Placental epithelial cell (primary cell): ENCODE measurements around the gene ZNF330. TPM values are rescaled to one million over a fixed set of nuclear protein-coding genes. Genes with fewer than 3 reads are reported as not detected.

Experiments
- total RNA-seq: library from RNA; depleted of rRNA; stranded (reverse); fragments of >200 nt; gene quantifications from 2 replicates; pipeline ENCODE4 v1.2.3, GENCODE V29; 2012

The ZNF330 gene
- total RNA-seq: 13.8 and 16.9 TPM in 2 replicates

GRCh38 chr4:141220691-141221659 is at the start of gene ZNF330:
ZNF330 (plus strand) TSS chr4:141220895; CDS start chr4:141222372, 1,477 bp downstream.

Other genes starting within 250 kb of the ZNF330 start
- gene RNF150, start 87.4 kb upstream of the ZNF330 start, total RNA-seq: 0.39 and 0.43 TPM in 2 replicates